Measurements from ENCODE around the gene NCOA6.

DNA sequence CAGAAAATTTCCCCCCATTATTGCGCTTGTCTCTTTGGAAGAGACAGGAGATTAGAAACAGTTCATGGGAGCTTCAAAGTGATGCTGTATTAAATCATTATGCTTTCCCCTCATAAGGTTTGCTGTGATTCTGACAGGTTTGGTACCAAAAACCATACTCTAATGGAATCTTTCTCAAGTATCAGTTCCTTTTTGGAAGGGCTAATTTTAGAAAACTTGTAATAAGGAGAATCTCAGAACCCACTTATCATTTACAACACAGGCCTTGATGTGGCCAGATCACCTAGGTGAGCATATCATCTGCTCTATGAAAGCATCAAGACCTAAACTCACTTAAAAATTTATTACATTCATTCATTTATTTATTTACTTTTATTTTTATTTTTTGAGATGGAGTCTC lies 70.1 kb downstream of the NCOA6 start:
- TF ChIP-seq, protein P1, sequence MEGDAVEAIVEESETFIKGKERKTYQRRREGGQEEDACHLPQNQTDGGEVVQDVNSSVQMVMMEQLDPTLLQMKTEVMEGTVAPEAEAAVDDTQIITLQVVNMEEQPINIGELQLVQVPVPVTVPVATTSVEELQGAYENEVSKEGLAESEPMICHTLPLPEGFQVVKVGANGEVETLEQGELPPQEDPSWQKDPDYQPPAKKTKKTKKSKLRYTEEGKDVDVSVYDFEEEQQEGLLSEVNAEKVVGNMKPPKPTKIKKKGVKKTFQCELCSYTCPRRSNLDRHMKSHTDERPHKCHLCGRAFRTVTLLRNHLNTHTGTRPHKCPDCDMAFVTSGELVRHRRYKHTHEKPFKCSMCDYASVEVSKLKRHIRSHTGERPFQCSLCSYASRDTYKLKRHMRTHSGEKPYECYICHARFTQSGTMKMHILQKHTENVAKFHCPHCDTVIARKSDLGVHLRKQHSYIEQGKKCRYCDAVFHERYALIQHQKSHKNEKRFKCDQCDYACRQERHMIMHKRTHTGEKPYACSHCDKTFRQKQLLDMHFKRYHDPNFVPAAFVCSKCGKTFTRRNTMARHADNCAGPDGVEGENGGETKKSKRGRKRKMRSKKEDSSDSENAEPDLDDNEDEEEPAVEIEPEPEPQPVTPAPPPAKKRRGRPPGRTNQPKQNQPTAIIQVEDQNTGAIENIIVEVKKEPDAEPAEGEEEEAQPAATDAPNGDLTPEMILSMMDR (IDR thresholded peaks at IDR 0.05): no peak
- TF ChIP-seq, protein P2, sequence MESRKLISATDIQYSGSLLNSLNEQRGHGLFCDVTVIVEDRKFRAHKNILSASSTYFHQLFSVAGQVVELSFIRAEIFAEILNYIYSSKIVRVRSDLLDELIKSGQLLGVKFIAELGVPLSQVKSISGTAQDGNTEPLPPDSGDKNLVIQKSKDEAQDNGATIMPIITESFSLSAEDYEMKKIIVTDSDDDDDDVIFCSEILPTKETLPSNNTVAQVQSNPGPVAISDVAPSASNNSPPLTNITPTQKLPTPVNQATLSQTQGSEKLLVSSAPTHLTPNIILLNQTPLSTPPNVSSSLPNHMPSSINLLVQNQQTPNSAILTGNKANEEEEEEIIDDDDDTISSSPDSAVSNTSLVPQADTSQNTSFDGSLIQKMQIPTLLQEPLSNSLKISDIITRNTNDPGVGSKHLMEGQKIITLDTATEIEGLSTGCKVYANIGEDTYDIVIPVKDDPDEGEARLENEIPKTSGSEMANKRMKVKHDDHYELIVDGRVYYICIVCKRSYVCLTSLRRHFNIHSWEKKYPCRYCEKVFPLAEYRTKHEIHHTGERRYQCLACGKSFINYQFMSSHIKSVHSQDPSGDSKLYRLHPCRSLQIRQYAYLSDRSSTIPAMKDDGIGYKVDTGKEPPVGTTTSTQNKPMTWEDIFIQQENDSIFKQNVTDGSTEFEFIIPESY (IDR thresholded peaks at IDR 0.05; ENCODE audit: borderline replicate concordance, low read depth): no peak
- no peak for TF ChIP-seq RCOR1 (IDR thresholded peaks at IDR 0.05; ENCODE audit: low read length)
- TF ChIP-seq TCF12 (IDR thresholded peaks at IDR 0.05): no peak
- TF ChIP-seq SIN3A (IDR thresholded peaks at IDR 0.05; ENCODE audit: borderline replicate concordance, low read depth, low read length): no peak
- no peak for TF ChIP-seq EZH2phosphoT487 (IDR thresholded peaks at IDR 0.05; ENCODE audit: borderline replicate concordance, low read depth)
